ENCODE data around the gene FBLN5. TPM values are rescaled to one million over a fixed set of nuclear protein-coding genes. Genes with fewer than 3 reads are reported as not detected.

Gene FBLN5
- total RNA-seq, 2 experiments from 2014 or later: 1.2 to 1.6 TPM

GRCh38 chr14:91964724-91965123 lies 17.2 kb upstream of the FBLN5 start:
- CTCF ChIA-PET: no interaction called here
- no peak for DNase-seq
- Mint-ChIP-seq H3K4me3 (no peak overlapping the region), H3K36me3 (ENCODE audit: low read depth) (peaks cover 7% of the 10 kb centered on the region), H3K9me3 (no peaks in the 10 kb centered on the region), H3K27me3 (ENCODE audit: low read depth) (no peaks in the 10 kb centered on the region), H3K4me1 (ENCODE audit: low read depth) (peaks cover 25% of the 10 kb centered on the region), H3K27ac (no peak overlapping the region)
- intact Hi-C loops (cut with micrococcal nuclease): no loop called here

GRCh38 chr14:91964011-91964410 lies 16.5 kb upstream of the FBLN5 start:
- H3K4me1 Mint-ChIP-seq (ENCODE audit: low read depth): peaks cover 25% of the 10 kb centered on the region
- H3K27ac Mint-ChIP-seq: no peak overlapping the region
- peaks cover 7% of the 10 kb centered on the region for H3K36me3 Mint-ChIP-seq (ENCODE audit: low read depth)
- no peaks in the 10 kb centered on the region for H3K27me3 Mint-ChIP-seq (ENCODE audit: low read depth)
- CTCF ChIA-PET: no interaction called here
- no peak for DNase-seq
- no peak overlapping the region for H3K4me3 Mint-ChIP-seq
- intact Hi-C loops (cut with micrococcal nuclease): no loop called here
- no peaks in the 10 kb centered on the region for H3K9me3 Mint-ChIP-seq

- H3K36me3 Mint-ChIP-seq (ENCODE audit: low read depth): peaks cover 3% of the 10 kb centered on the region
- no peaks in the 10 kb centered on the region for H3K9me3 Mint-ChIP-seq
- DNase-seq: no peak
- no peak overlapping the region for H3K4me3 Mint-ChIP-seq
- H3K4me1 Mint-ChIP-seq (ENCODE audit: low read depth): peaks cover 20% of the 10 kb centered on the region
- H3K27ac Mint-ChIP-seq: no peak overlapping the region
- CTCF ChIA-PET: no interaction called here
- H3K27me3 Mint-ChIP-seq (ENCODE audit: low read depth): no peaks in the 10 kb centered on the region
- intact Hi-C loops (cut with micrococcal nuclease): no loop called here
Observed at GRCh38 chr14:91963465-91963864, 16.0 kb upstream of the FBLN5 start.

GRCh38 chr14:91961297-91962220 lies 14.1 kb upstream of the FBLN5 start:
- H3K9me3 Mint-ChIP-seq: no peaks in the 10 kb centered on the region
- intact Hi-C loops (cut with micrococcal nuclease): loop anchor here (1.0 kb wide), 1 partner anchor 19 kb away; no protein-coding TSS in a partner anchor
- CTCF ChIA-PET: interaction anchor here (0.6 to 1.0 kb wide), 3 partner anchors 35 to 96 kb away, joined by 3 to 4 read pairs (median 4); no protein-coding TSS in a partner anchor
- H3K36me3 Mint-ChIP-seq (ENCODE audit: low read depth): no peaks in the 10 kb centered on the region
- H3K4me3 Mint-ChIP-seq: no peak overlapping the region
- peaks cover 18% of the 10 kb centered on the region for H3K4me1 Mint-ChIP-seq (ENCODE audit: low read depth)
- no peaks in the 10 kb centered on the region for H3K27me3 Mint-ChIP-seq (ENCODE audit: low read depth)
- DNase-seq: no peak
- peak overlapping the region; percentile 19 for H3K27ac Mint-ChIP-seq

- Mint-ChIP-seq H3K4me3 (no peak overlapping the region), H3K9me3 (no peaks in the 10 kb centered on the region), H3K36me3 (ENCODE audit: low read depth) (no peaks in the 10 kb centered on the region), H3K27me3 (ENCODE audit: low read depth) (no peaks in the 10 kb centered on the region), H3K27ac (no peak overlapping the region), H3K4me1 (ENCODE audit: low read depth) (peaks cover 18% of the 10 kb centered on the region)
- CTCF ChIA-PET: no interaction called here
- no peak for DNase-seq
- intact Hi-C loops (cut with micrococcal nuclease): no loop called here
Observed at GRCh38 chr14:91957876-91958313, 10.4 kb upstream of the FBLN5 start.

GRCh38 chr14:91956616-91957015 lies 9.1 kb upstream of the FBLN5 start:
- H3K9me3 Mint-ChIP-seq: no peaks in the 10 kb centered on the region
- H3K4me1 Mint-ChIP-seq (ENCODE audit: low read depth): peaks cover 8% of the 10 kb centered on the region
- no peak overlapping the region for H3K4me3 Mint-ChIP-seq
- H3K27ac Mint-ChIP-seq: no peak overlapping the region
- intact Hi-C loops (cut with micrococcal nuclease): no loop called here
- DNase-seq: no peak
- CTCF ChIA-PET: no interaction called here
- no peaks in the 10 kb centered on the region for H3K27me3 Mint-ChIP-seq (ENCODE audit: low read depth)
- H3K36me3 Mint-ChIP-seq (ENCODE audit: low read depth): no peaks in the 10 kb centered on the region

- H3K27ac Mint-ChIP-seq: no peak overlapping the region
- CTCF ChIA-PET: interaction anchor here (1.5 kb wide), 1 partner anchor 42 kb away, joined by 5 read pairs; no protein-coding TSS in a partner anchor
Observed at GRCh38 chr14:91955168-91955567, 7.7 kb upstream of the FBLN5 start.

GRCh38 chr14:91953170-91953985 lies 5.9 kb upstream of the FBLN5 start:
- Mint-ChIP-seq H3K27me3 (ENCODE audit: low read depth) (peaks cover under 1% of the 10 kb centered on the region), H3K4me3 (no peak overlapping the region), H3K9me3 (no peaks in the 10 kb centered on the region), H3K4me1 (ENCODE audit: low read depth) (no peaks in the 10 kb centered on the region), H3K36me3 (ENCODE audit: low read depth) (no peaks in the 10 kb centered on the region), H3K27ac (no peak overlapping the region)
- intact Hi-C loops (cut with micrococcal nuclease): no loop called here
- CTCF ChIA-PET: no interaction called here
- DNase-seq: no peak

More at GRCh38 chr14:91955168-91955567, 7.7 kb upstream of the FBLN5 start:
- Mint-ChIP-seq H3K4me1 (ENCODE audit: low read depth) (no peaks in the 10 kb centered on the region), H3K27me3 (ENCODE audit: low read depth) (no peaks in the 10 kb centered on the region), H3K9me3 (no peaks in the 10 kb centered on the region), H3K36me3 (ENCODE audit: low read depth) (no peaks in the 10 kb centered on the region), H3K4me3 (no peak overlapping the region)
- no peak for DNase-seq
- intact Hi-C loops (cut with micrococcal nuclease): no loop called here

- intact Hi-C loops (cut with micrococcal nuclease): no loop called here
- Mint-ChIP-seq H3K4me1 (ENCODE audit: low read depth) (peaks cover 11% of the 10 kb centered on the region), H3K9me3 (no peaks in the 10 kb centered on the region), H3K36me3 (ENCODE audit: low read depth) (no peaks in the 10 kb centered on the region), H3K27ac (no peak overlapping the region), H3K27me3 (ENCODE audit: low read depth) (peaks cover 33% of the 10 kb centered on the region), H3K4me3 (peak overlapping the region; percentile 79)
- CTCF ChIA-PET: interaction anchor here (0.5 to 1.5 kb wide), 5 partner anchors 21 to 441 kb away, joined by 3 to 7 read pairs (median 3); no protein-coding TSS in a partner anchor
- DNase-seq: peak; percentile 7
Observed at GRCh38 chr14:91946622-91947474, 646 bp downstream of the FBLN5 start.

GRCh38 chr14:91945751-91946621 lies 1.5 kb downstream of the FBLN5 start:
- Mint-ChIP-seq H3K36me3 (ENCODE audit: low read depth) (no peaks in the 10 kb centered on the region), H3K4me1 (ENCODE audit: low read depth) (peaks cover 11% of the 10 kb centered on the region), H3K27me3 (ENCODE audit: low read depth) (peaks cover 33% of the 10 kb centered on the region), H3K27ac (no peak overlapping the region), H3K4me3 (no peak overlapping the region), H3K9me3 (no peaks in the 10 kb centered on the region)
- intact Hi-C loops (cut with micrococcal nuclease): no loop called here
- CTCF ChIA-PET: interaction anchor here (0.6 to 1.5 kb wide), 5 partner anchors 20 to 404 kb away, joined by 3 to 7 read pairs (median 3); no protein-coding TSS in a partner anchor
- no peak for DNase-seq

GRCh38 chr14:91942946-91943345 lies 4.5 kb downstream of the FBLN5 start:
- no peaks in the 10 kb centered on the region for H3K9me3 Mint-ChIP-seq
- H3K4me3 Mint-ChIP-seq: no peak overlapping the region
- CTCF ChIA-PET: interaction anchor here (0.7 to 1.2 kb wide), 2 partner anchors 54 to 72 kb away, joined by 3 to 4 read pairs; no protein-coding TSS in a partner anchor
- H3K27ac Mint-ChIP-seq: no peak overlapping the region
- no peak for DNase-seq
- intact Hi-C loops (cut with micrococcal nuclease): no loop called here
- no peaks in the 10 kb centered on the region for H3K36me3 Mint-ChIP-seq (ENCODE audit: low read depth)
- H3K27me3 Mint-ChIP-seq (ENCODE audit: low read depth): peaks cover 30% of the 10 kb centered on the region
- peaks cover 11% of the 10 kb centered on the region for H3K4me1 Mint-ChIP-seq (ENCODE audit: low read depth)
